Femur (tissue), 1 donor: ENCODE measurements around the gene DCDC2C.
"Not testable (repeated sequence)": the region's sequence is repeated elsewhere in the genome, so short reads cannot be mapped to it uniquely, and the experiment has no call there.

Experiments
- DNase-seq: peaks from one replicate; pipeline ENCODE4 v3.0.0-alpha.2; 2017

Gene DCDC2C

GRCh38 chr2:3703236-3703756 lies at the start of gene DCDC2C:
Gene DCDC2C (plus strand): TSS chr2:3703575. CDS start chr2:3703752, 177 bp downstream.
- no peak for DNase-seq

- no peak for DNase-seq
These were observed 49.4 kb upstream of the DCDC2C start for GRCh38 chr2:3654011-3654410.

- DNase-seq = no peak
These were observed 48.7 kb upstream of the DCDC2C start for GRCh38 chr2:3654531-3655225.

GRCh38 chr2:3655871-3656761 lies 47.3 kb upstream of the DCDC2C start:
- DNase-seq = no peak

- DNase-seq = peak; percentile 57
These were observed 46.3 kb upstream of the DCDC2C start for GRCh38 chr2:3656762-3657721.

- DNase-seq = no peak
These were observed 45.5 kb upstream of the DCDC2C start, which contains the start of gene ALLC for GRCh38 chr2:3657881-3658280. Gene ALLC (plus strand): TSS chr2:3658200. CDS start chr2:3671158, 12,958 bp downstream.

- DNase-seq = peak; percentile 48
These were observed 43.6 kb upstream of the DCDC2C start for GRCh38 chr2:3659447-3660432.

GRCh38 chr2:3660640-3661039 lies 42.7 kb upstream of the DCDC2C start:
- DNase-seq = not testable (repeated sequence)

- DNase-seq = no peak
These were observed 42.2 kb upstream of the DCDC2C start for GRCh38 chr2:3661149-3661660.

GRCh38 chr2:3662239-3662638 lies 41.1 kb upstream of the DCDC2C start:
- no peak for DNase-seq

- no peak for DNase-seq
These were observed 39.3 kb upstream of the DCDC2C start for GRCh38 chr2:3664118-3664517.

GRCh38 chr2:3664925-3665324 lies 38.5 kb upstream of the DCDC2C start:
- no peak for DNase-seq

- DNase-seq = no peak
These were observed 37.3 kb upstream of the DCDC2C start for GRCh38 chr2:3665886-3666612.

- no peak for DNase-seq
These were observed 36.8 kb upstream of the DCDC2C start for GRCh38 chr2:3666613-3666975.

GRCh38 chr2:3667151-3667631 lies 36.2 kb upstream of the DCDC2C start:
- no peak for DNase-seq

- no peak for DNase-seq
These were observed 33.7 kb upstream of the DCDC2C start for GRCh38 chr2:3669656-3670055.

- no peak for DNase-seq
These were observed 33.0 kb upstream of the DCDC2C start for GRCh38 chr2:3670376-3670775.

GRCh38 chr2:3670941-3671340 lies 32.4 kb upstream of the DCDC2C start:
- DNase-seq = no peak

GRCh38 chr2:3672861-3673678 lies 30.3 kb upstream of the DCDC2C start:
- DNase-seq = no peak
